B cell (primary cell): ENCODE results near the gene BOC. TPM values are rescaled to one million over a fixed set of nuclear protein-coding genes. Genes with fewer than 3 reads are reported as not detected.

Experiments
- ATAC-seq: fragments of 200-7000 bp; cut with Tn5 transposase; one replicate; pipeline ENCODE4 v1.10.0; 2021; ENCODE audit warnings: low read depth, mild to moderate bottlenecking, moderate number of reproducible peaks, moderate library complexity
- CTCF ChIA-PET: fragments of 350-600 bp; sonication (Branson Sonifier 250); formaldehyde crosslinking; loops from one replicate; lab custom pipeline; 2021; ENCODE audit warnings: antibody characterized with exemption, inconsistent platforms; lab: Charles Lee
- POLR2A ChIA-PET: fragments of 350-600 bp; sonication (Branson Sonifier 250); formaldehyde crosslinking; loops from one replicate; lab custom pipeline; 2021; ENCODE audit warnings: antibody characterized with exemption; lab: Charles Lee
- DNase-seq: peaks from one replicate; pipeline ENCODE4 v3.0.0; 2013
- H2AFZ ChIP-seq: 2 replicates; pipeline ENCODE4 v1.6.1; 2012; ENCODE audit warnings: mild to moderate bottlenecking, low read depth, low read length; ENCODE audit not compliant: insufficient read depth, poor library complexity, severe bottlenecking
- H3K27ac ChIP-seq, 2 donors: 1 replicate in 1 of 2; 2 replicates in 1 of 2; pipeline ENCODE4 v1.5.1; 2012 to 2013; ENCODE audit warnings: low read length in 2 of 2, mild to moderate bottlenecking in 2 of 2, moderate library complexity in 1 of 2
- H3K27me3 ChIP-seq, 4 experiments: fragments of 200-600 bp in 1 of 4; sonication (generic) in 1 of 4; replicated peaks in 1 of 4; 1 replicate in 2 of 4; 2 replicates in 2 of 4; pipeline versions ENCODE4 v1.6.1 to v1.7.0; 2013 to 2016; ENCODE audit warnings: low read length in 3 of 4, mild to moderate bottlenecking in 2 of 4, mixed read lengths in 1 of 4, moderate library complexity in 1 of 4; ENCODE audit not compliant: insufficient read depth in 4 of 4, control insufficient read depth in 3 of 4; ENCODE audit errors: control extremely low read depth in 1 of 4
- H3K36me3 ChIP-seq, 2 experiments: replicated peaks in 1 of 2; 1 replicate in 1 of 2; 2 replicates in 1 of 2; pipeline versions ENCODE4 v1.6.1 to v1.7.1; 2013; ENCODE audit warnings: low read length in 1 of 2; ENCODE audit not compliant: insufficient read depth in 2 of 2, control insufficient read depth in 1 of 2; ENCODE audit errors: control extremely low read depth in 1 of 2, extremely low read depth in 1 of 2
- H3K4me1 ChIP-seq, 2 donors: fragments of 200-600 bp in 1 of 2; sonication (generic) in 1 of 2; 1 replicate in 1 of 2; 2 replicates in 1 of 2; pipeline versions ENCODE4 v1.5.1 to v1.6.1; 2013 to 2017; ENCODE audit warnings: low read length in 2 of 2; ENCODE audit not compliant: control insufficient read depth in 2 of 2, insufficient read depth in 2 of 2
- H3K4me2 ChIP-seq: replicated peaks from 2 replicates; pipeline ENCODE3; 2012; ENCODE audit warnings: mild to moderate bottlenecking, low read depth, low read length; ENCODE audit not compliant: poor library complexity, severe bottlenecking
- H3K4me3 ChIP-seq, 5 experiments: fragments of 200-600 bp in 1 of 5; sonication (generic) in 1 of 5; 1 replicate in 3 of 5; 2 replicates in 2 of 5; pipeline versions ENCODE4 v1.5.1 to v1.7.0; 2011 to 2016; ENCODE audit warnings: low read length in 4 of 5, mild to moderate bottlenecking in 4 of 5, low read depth in 2 of 5, control low read depth in 1 of 5, moderate library complexity in 1 of 5; ENCODE audit not compliant: insufficient read depth in 1 of 5; ENCODE audit errors: control extremely low read depth in 1 of 5, extremely low read depth in 1 of 5
- H3K79me2 ChIP-seq: fragments of 200-600 bp; sonication (generic); one replicate; pipeline ENCODE4 v1.6.0; 2016; ENCODE audit warnings: low read length; ENCODE audit not compliant: control insufficient read depth, insufficient read depth
- H3K9ac ChIP-seq: fragments of 200-600 bp; sonication (generic); 2 replicates; pipeline ENCODE4 v1.6.1; 2017; ENCODE audit warnings: mild to moderate bottlenecking, low read length, moderate library complexity
- H3K9me3 ChIP-seq, 3 donors: one replicate each; pipeline versions ENCODE4 v1.6.1 to v1.7.1; 2013; ENCODE audit warnings: low read length in 2 of 3; ENCODE audit not compliant: control insufficient read depth in 2 of 3, insufficient read depth in 1 of 3; ENCODE audit errors: control extremely low read depth in 1 of 3
- H4K20me1 ChIP-seq: 2 replicates; pipeline ENCODE4 v1.6.0; 2012; ENCODE audit warnings: mild to moderate bottlenecking, low read length; ENCODE audit not compliant: insufficient read depth, control insufficient read depth, poor library complexity, severe bottlenecking
- H3K27ac Mint-ChIP-seq: one replicate; pipeline ENCODE4 v1.8.0; 2021; ENCODE audit warnings: mixed read lengths
- H3K27me3 Mint-ChIP-seq: one replicate; pipeline ENCODE4 v1.8.0; 2021; ENCODE audit warnings: mixed read lengths
- H3K4me1 Mint-ChIP-seq: one replicate; pipeline ENCODE4 v1.8.0; 2021; ENCODE audit warnings: mixed read lengths
- H3K4me3 Mint-ChIP-seq: one replicate; pipeline ENCODE4 v1.8.0; 2021; ENCODE audit warnings: mixed read lengths
- H3K9me3 Mint-ChIP-seq: one replicate; pipeline ENCODE4 v1.8.0; 2022; ENCODE audit warnings: mixed read lengths; ENCODE audit not compliant: insufficient read depth
- EZH2 ChIP-seq: IDR thresholded peaks from 2 replicates; pipeline ENCODE4 v1.6.1; 2012; ENCODE audit warnings: borderline replicate concordance, low read depth, mild to moderate bottlenecking, moderate library complexity, low read length; ENCODE audit not compliant: insufficient read depth, poor library complexity, severe bottlenecking
- intact Hi-C: fragments of 100-400 bp; cut with micrococcal nuclease; formaldehyde crosslinking; loops from one replicate; pipeline ENCODE4 v1.10.0; 2022
- polyA plus RNA-seq: library from polyadenylated mRNA; depleted of rRNA; stranded (reverse); fragments of >200 nt; gene quantifications from 2 replicates; pipeline ENCODE4 v1.2.3, GENCODE V29; 2012
- total RNA-seq, 2 donors: library from RNA; stranded (reverse); fragments of 120-200 nt in 1 of 2; gene quantifications; 1 replicate in 1 of 2; 2 replicates in 1 of 2; pipeline versions ENCODE4 v1.2.3 to v1.2.4, GENCODE V29; 2013 to 2022
- TF ChIP-seq, protein P1 (sequence below): fragments of 200-600 bp; IDR thresholded peaks from one replicate; pipeline ENCODE4 v1.8.0; 2022; ENCODE audit warnings: antibody characterized with exemption, mild to moderate bottlenecking

Gene BOC
- total and polyA plus RNA-seq, 2 donors (not counting 1 experiment from before 2014, with no cell fraction given): 0.12 to 2.0 TPM

DNA sequence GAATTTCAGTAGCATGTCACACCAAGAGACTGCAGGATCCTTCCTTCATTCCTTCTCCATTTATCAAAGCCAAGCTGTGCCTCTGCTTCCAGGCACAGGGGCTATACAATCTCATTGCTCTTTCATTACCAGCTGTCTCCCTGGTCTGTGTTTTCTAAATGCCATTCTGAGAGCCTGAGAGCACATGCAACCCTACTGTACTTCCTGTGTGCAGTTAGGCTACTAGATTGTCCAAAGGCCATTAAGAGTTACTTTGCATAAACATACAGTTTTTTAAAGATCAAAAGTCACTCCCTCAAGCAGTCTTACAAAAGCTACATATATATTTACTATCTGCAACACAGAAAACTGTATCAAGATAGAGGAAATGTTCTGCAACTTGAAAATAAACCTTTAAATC lies 119.8 kb downstream of the BOC start:
- Mint-ChIP-seq H3K4me1 (no peaks in the 10 kb centered on the region), H3K27ac (no peak overlapping the region), H3K27me3 (no peaks in the 10 kb centered on the region), H3K9me3 (no peaks in the 10 kb centered on the region), H3K4me3 (no peak overlapping the region)
- ChIA-PET CTCF (no interaction called here), POLR2A (no interaction called here)
- Histone ChIP-seq H3K9ac (no peak overlapping the region), H4K20me1 (no peaks in the 10 kb centered on the region), H3K36me3 (no peaks in the 10 kb centered on the region), H3K27me3 (no peaks in the 10 kb centered on the region), H3K4me1 (no peaks in the 10 kb centered on the region), H3K9me3 (no peaks in the 10 kb centered on the region), H3K27ac (no peak overlapping the region), H2AFZ (no peak overlapping the region), H3K4me2 (no peak overlapping the region), H3K79me2 (no peaks in the 10 kb centered on the region), H3K4me3 (no peak overlapping the region)
- DNase-seq (no peak), ATAC-seq (no peak)
- no peak for TF ChIP-seq EZH2
- TF ChIP-seq, protein P1, sequence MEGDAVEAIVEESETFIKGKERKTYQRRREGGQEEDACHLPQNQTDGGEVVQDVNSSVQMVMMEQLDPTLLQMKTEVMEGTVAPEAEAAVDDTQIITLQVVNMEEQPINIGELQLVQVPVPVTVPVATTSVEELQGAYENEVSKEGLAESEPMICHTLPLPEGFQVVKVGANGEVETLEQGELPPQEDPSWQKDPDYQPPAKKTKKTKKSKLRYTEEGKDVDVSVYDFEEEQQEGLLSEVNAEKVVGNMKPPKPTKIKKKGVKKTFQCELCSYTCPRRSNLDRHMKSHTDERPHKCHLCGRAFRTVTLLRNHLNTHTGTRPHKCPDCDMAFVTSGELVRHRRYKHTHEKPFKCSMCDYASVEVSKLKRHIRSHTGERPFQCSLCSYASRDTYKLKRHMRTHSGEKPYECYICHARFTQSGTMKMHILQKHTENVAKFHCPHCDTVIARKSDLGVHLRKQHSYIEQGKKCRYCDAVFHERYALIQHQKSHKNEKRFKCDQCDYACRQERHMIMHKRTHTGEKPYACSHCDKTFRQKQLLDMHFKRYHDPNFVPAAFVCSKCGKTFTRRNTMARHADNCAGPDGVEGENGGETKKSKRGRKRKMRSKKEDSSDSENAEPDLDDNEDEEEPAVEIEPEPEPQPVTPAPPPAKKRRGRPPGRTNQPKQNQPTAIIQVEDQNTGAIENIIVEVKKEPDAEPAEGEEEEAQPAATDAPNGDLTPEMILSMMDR: no peak
- intact Hi-C loops: no loop called here

Other genes starting within 250 kb of the BOC start
- gene CD200R1, start 236.5 kb upstream of the BOC start, total RNA-seq: 3.6 and 4.4 TPM in 2 replicates
- 0.71 and 3.7 TPM in 2 replicates for gene CD200R1, start 236.5 kb upstream of the BOC start, polyA plus RNA-seq
- gene GTPBP8, start 220.6 kb upstream of the BOC start, total RNA-seq: 23.4 and 23.5 TPM in 2 replicates
- 10.2 and 20.5 TPM in 2 replicates for gene GTPBP8, start 220.6 kb upstream of the BOC start, polyA plus RNA-seq
- gene CFAP44, start 229.9 kb downstream of the BOC start, total RNA-seq: 33.8 and 35.0 TPM in 2 replicates
- 6.6 and 10.2 TPM in 2 replicates for gene CFAP44, start 229.9 kb downstream of the BOC start, polyA plus RNA-seq